HL-60 (cell line): ENCODE measurements around the gene PTPRO.

Experiments
- DNase-seq, 2 experiments: peaks; one replicate each; pipeline ENCODE4 v3.0.0-alpha.2; 2010 to 2020; ENCODE audit warnings: low read depth in 1 of 2, low spot score in 1 of 2
- H3K27ac ChIP-seq: fragments of 250-450 bp; sonication (Bioruptor Pico); replicated peaks from 2 replicates; pipeline ENCODE4 v1.5.1; 2020; ENCODE audit warnings: mild to moderate bottlenecking, moderate library complexity
- H3K27me3 ChIP-seq: fragments of 250-450 bp; sonication (Bioruptor Pico); 2 replicates; pipeline ENCODE4 v1.5.1; 2021; ENCODE audit warnings: mild to moderate bottlenecking, moderate library complexity; ENCODE audit not compliant: insufficient read depth, poor library complexity, severe bottlenecking
- H3K4me3 ChIP-seq: replicated peaks from 2 replicates; pipeline ENCODE4 v1.5.1; 2011; ENCODE audit warnings: mild to moderate bottlenecking, control low read depth, low read length; ENCODE audit not compliant: insufficient read depth
- CTCF ChIP-seq: IDR thresholded peaks from one replicate; pipeline ENCODE4 v1.5.1; 2011; ENCODE audit warnings: low read length, control low read depth, inconsistent platforms; ENCODE audit not compliant: insufficient read depth
- GABPA ChIP-seq: IDR thresholded peaks from 2 replicates; pipeline ENCODE4 v1.6.1; 2012; ENCODE audit warnings: low read depth
- POLR2AphosphoS5 ChIP-seq: IDR thresholded peaks from 2 replicates; pipeline ENCODE4 v1.6.1; 2012; ENCODE audit warnings: low read depth
- REST ChIP-seq: IDR thresholded peaks from 2 replicates; pipeline ENCODE4 v1.6.1; 2012; ENCODE audit warnings: low read depth; ENCODE audit not compliant: insufficient replicate concordance
- SPI1 ChIP-seq: IDR thresholded peaks from 2 replicates; pipeline ENCODE4 v1.6.1; 2012; ENCODE audit warnings: low read depth, mild to moderate bottlenecking, borderline replicate concordance

Gene PTPRO

GRCh38 chr12:15532364-15532977 is 210.2 kb downstream of the PTPRO start:
- peak in 1 of 2 experiments; percentile 51 for DNase-seq
- Histone ChIP-seq H3K27ac (no peak overlapping the region), H3K4me3 (no peak overlapping the region), H3K27me3 (peaks cover 2% of the 10 kb centered on the region)
- no peak for TF ChIP-seq POLR2AphosphoS5
- peak; percentile 31 for TF ChIP-seq CTCF

GRCh38 chr12:15534322-15534721 is 212.0 kb downstream of the PTPRO start:
- Histone ChIP-seq H3K27ac (no peak overlapping the region), H3K4me3 (no peak overlapping the region), H3K27me3 (peaks cover 2% of the 10 kb centered on the region)
- TF ChIP-seq SPI1 (peak; percentile 4; the same call in 1 of the 2 replicates), POLR2AphosphoS5 (no peak)
- peak; percentile 54 to 63 for DNase-seq

- Histone ChIP-seq H3K27me3 (peaks cover under 1% of the 10 kb centered on the region), H3K27ac (no peak overlapping the region), H3K4me3 (no peak overlapping the region)
- TF ChIP-seq POLR2AphosphoS5 (no peak), REST (no peak), SPI1 (no peak), GABPA (no peak), CTCF (no peak)
- DNase-seq: peak; percentile 55 to 66
Measured at GRCh38 chr12:15534874-15535273, 212.6 kb downstream of the PTPRO start.

GRCh38 chr12:15535352-15535781 is 213.1 kb downstream of the PTPRO start:
- H3K27ac ChIP-seq: no peak overlapping the region
- TF ChIP-seq REST: no peak
- TF ChIP-seq SPI1: no peak
- TF ChIP-seq POLR2AphosphoS5: no peak
- TF ChIP-seq CTCF: no peak
- no peak for TF ChIP-seq GABPA
- no peaks in the 10 kb centered on the region for H3K27me3 ChIP-seq
- no peak for DNase-seq
- no peak overlapping the region for H3K4me3 ChIP-seq
